Measurements from ENCODE around the gene RALB. TPM values are rescaled to one million over a fixed set of nuclear protein-coding genes. Genes with fewer than 3 reads are reported as not detected.

The RALB gene
- total RNA-seq, 1 experiment from 2014 or later: 17.1 TPM

- H3K4me3 Mint-ChIP-seq: no peak overlapping the region
- no peaks in the 10 kb centered on the region for H3K9me3 Mint-ChIP-seq
- TF ChIP-seq ZNF512 (CRISPR knock-in tag; IDR thresholded peaks at IDR 0.05; ENCODE audit: borderline replicate concordance) (no peak), ZMAT4 (CRISPR knock-in tag; IDR thresholded peaks at IDR 0.05) (no peak), ARID4B (CRISPR knock-in tag; IDR thresholded peaks at IDR 0.05; ENCODE audit: borderline replicate concordance) (no peak), ZNF671 (CRISPR knock-in tag; IDR thresholded peaks at IDR 0.05) (no peak), PRDM15 (CRISPR knock-in tag; IDR thresholded peaks at IDR 0.05) (no peak), CDX4 (CRISPR knock-in tag; IDR thresholded peaks at IDR 0.05; ENCODE audit: borderline replicate concordance) (no peak), EMX1 (CRISPR knock-in tag; IDR thresholded peaks at IDR 0.05) (no peak), FOXJ3 (CRISPR knock-in tag; IDR thresholded peaks at IDR 0.05; ENCODE audit: borderline replicate concordance) (no peak), RORB (CRISPR knock-in tag; IDR thresholded peaks at IDR 0.05) (no peak), CTCF (IDR thresholded peaks at IDR 0.05) (no peak), GRHL2 (CRISPR knock-in tag; IDR thresholded peaks at IDR 0.05; ENCODE audit: insufficient replicate concordance, severe bottlenecking) (no peak), MYBL2 (CRISPR knock-in tag; IDR thresholded peaks at IDR 0.05) (no peak), NR2C2 (CRISPR knock-in tag; IDR thresholded peaks at IDR 0.05) (no peak)
- H3K36me3 Mint-ChIP-seq: no peaks in the 10 kb centered on the region
- H3K27ac Mint-ChIP-seq: no peak overlapping the region
- H3K4me1 Mint-ChIP-seq: peaks cover 48% of the 10 kb centered on the region
- no peak for DNase-seq (ENCODE audit: low spot score)
- peaks cover 67% of the 10 kb centered on the region for H3K27me3 Mint-ChIP-seq (ENCODE audit: low read depth)
- ATAC-seq: no peak
- ChIA-PET POLR2A (no interaction called here), CTCF (interaction anchor here (3.4 kb wide), 1 partner anchor 62 kb away, joined by 34 read pairs; no protein-coding TSS in a partner anchor)
These were observed 1.6 kb upstream of the RALB start for GRCh38 chr2:120251078-120251477.
